NCI-H2029 (cell line): Measurements from ENCODE around the gene CRTC2.
"Not testable (repeated sequence)": the region's sequence is repeated elsewhere in the genome, so short reads cannot be mapped to it uniquely, and the experiment has no call there.

Experiments used
- DNase-seq: peaks from one replicate; lab custom pipeline; 2025; lab: John Stamatoyannopoulos, UW

The CRTC2 gene

DNA sequence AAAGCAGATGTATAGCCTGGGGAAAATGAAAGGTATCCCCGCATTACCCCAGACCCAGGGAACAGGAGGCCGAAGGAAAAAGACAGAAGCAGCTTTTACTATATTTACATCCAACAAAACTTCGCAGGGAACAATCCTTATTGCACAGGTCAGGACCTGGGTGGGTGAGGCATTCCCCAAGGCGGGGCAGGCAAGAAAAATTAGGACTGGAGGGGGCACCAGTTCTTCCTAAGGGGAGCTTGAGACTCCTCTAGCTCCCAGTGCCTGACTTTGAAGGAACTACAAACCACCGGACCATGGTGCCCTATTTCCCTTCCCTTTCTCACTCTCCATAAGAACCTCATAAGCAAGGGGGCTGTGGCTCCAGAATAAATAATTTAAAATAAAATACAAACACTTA, 29.0 kb downstream of the CRTC2 start:
- DNase-seq, result no peak

DNA sequence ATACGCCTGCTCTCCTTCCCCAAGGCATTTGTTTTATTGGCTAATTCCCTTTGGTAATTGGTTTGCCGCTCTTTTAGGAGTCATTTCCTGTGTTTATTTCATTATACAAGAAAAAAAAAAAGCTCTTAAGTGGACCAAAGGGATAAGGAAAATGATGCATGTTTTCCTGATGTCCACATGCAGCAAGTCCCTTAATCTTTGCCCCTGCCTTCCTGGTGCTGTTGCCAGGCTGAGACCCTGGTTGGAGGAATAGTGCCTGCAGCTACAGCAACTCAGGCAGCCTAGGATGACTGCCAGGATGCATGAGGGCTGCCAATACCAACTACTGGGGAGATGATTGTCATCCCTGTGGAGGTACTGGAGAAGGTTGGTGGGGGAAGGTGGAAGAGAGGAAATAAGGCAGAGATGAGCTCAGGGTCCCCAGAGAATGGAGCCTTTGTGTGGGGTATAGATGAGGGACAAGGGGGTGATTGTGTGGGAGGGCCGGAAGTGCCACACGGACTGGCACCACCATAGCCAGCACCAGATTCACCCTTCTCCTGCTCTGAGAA, 29.5 kb downstream of the CRTC2 start:
- no peak for DNase-seq

DNA sequence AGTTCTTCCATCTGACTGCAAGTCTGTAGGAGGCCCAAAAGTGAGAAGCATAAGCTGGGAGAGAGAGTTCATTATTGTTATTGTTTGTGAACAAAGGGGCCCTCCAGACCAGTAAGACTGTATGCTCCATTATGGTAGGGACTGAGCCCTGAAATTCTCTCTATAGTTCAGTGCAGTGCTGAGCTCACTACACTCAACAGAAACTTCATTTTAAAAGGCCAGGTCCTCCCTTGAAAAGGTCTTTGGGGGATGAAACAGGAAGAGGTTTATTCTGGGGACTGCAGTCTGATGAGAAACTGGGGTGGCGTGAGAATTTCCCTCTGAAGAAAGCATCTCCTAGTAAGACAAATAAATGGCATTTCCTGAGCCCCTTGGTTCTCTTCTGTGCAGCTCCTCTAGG, 30.2 kb downstream of the CRTC2 start:
- DNase-seq, result no peak

DNA sequence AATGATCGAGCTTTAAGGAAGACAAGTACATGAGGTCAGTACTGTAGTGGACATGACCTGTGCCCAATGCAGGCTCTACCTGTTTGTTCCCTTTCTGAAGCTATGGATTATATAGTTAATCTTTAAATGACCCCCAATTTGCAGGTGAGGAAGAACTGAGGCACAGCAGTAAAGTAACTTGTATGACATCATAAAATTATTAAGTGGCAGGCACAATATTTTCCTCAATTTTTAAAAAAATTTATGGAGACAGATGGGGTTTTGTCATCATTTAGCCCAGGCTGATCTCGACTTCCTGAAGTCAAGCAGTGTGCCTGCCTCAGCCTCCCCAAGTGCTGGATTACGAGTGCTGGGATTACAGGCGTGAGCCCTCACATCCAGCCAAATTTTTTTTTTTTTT, 32.0 kb downstream of the CRTC2 start:
- no peak for DNase-seq

DNA sequence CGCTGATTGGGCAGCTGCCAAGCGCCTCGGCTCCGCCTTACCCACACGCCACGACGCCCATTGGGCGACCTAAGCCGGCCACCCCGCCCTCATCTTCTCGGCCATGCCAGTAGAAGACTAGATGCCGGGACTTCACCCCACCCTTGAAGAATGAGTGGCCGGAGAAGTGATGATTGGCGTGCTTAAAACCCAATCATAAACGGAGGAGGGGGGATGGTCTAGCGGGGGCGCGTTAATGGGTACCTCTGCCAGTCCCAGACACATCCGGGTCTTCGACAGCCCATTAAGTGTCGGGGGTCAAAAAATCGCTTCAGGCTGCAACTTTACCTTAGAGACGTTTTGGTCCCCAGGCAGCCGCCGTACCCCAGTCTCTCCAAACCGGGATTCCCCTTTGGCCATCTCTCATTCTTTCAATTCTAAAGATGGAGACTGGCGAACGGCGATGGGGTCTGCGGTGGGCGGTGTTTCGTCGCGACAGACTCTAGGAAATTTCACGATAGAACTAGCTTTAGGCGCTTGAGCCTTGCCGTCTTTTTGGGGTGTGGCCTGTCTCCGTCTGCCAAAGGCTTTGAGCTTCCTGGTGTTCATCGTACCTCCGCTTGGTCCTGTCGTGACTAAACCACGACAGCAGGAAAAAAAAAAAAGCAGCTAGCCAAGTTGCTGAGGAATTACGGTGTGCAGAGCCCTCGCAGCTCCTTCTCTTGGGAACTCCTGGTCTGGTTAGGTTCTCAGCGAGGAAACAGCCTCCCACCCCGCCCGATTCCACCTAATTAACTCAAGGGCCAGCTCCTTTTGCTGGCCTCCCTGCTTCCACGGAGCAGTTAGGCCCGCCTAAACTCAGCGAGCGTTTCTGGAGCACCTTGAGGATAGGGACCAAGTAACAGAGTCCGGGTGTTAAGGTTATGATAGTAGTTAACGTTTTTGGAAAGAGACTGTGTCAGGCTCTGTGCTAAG, 35.2 kb downstream of the CRTC2 start, which contains the start of gene GATAD2B:
GATAD2B (minus strand) TSS at position 1 of the 954 bp plus-strand sequence. CDS start 94,625 bp downstream, outside the sequence.
- peak; percentile 99 for DNase-seq

DNA sequence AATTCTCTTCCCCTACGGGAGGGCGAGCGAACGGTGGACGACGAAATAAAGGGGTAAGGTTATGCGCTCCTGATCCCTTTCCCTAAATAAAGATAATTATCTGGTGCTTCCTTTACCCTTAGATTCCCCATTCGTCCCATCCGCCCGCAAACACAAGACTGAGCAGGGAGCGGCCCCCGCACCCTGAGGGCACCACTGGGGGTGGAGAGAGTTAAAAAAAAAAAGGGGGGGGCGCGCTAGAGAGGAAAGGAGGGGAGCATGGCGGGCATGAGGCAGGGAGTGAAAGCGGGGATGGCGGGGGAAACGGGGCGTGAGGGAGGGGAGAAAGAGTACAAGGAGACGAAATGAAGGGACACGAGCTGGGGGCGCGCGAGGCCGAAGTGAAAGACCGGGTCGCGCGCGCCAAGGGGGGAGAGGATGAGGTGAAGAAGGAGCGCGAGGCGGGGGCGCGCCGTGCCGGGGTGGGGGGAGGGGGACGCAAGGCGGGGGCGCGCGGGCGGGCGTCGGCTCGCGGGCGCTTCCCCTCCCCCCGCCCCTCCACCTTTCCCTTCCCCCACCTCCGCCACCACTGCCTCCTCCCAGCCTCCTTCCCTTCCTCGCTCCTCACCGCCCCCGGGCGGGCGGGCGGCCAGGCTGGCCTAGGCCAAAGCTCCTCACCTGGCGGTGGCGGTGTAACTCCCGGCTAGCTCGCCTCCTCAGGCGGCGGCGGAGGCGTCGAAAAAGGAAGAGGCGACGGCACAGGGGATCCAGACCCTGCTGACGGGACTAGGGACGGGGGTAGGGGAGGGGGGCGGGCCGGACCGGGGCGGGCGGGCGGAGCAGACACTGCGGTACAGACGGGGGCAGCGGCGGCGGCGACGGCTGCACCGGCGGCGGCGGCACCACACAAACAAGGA, 36.1 kb downstream of the CRTC2 start:
- DNase-seq, result peak; percentile 71

DNA sequence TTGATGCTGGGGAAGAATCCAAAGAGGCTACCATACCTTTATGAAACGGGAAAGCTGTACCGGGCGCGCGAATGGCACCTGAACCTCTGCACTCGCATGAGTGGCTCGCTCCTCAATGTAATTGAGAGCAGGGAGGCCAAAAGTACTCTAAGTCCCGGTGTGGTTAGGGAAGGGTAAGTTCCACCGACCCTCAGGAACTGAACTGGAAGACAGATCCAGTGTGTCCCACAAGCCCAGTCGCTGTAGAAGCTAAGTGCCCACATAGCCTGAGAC, 36.7 kb downstream of the CRTC2 start:
- no peak for DNase-seq

DNA sequence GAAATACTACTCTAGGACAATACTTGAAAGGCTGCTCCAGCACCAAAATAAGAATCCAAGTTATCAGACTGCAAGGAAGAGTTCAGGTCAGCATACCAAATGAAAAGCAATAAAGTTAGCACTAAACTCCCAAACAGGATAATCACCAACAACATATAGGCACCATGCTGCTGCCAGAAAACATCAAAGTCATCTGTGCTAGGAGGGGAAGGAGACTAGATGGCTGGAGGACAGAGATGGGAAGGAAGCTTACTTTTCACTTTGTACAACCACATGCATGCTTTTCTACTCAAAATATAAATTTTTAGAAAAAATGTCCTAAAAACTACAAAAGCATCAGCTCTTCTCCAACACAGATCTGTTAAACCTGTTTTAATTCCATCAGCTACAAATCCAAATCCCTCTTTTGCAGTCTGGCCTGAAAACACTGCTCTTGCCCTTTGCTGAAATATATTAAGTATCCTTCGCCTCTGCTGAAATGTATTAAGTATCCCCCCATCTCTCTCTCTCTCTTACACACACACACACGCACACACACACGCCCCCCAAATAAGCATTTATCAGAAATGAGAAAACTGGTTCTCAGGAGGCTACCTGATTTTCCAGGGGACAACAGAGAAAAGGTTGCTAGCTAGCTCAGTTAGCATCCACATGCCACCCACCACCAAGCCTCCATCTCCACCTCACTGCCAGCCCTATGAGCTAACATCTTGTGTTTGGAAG, 37.2 kb downstream of the CRTC2 start:
- DNase-seq, result no peak

DNA sequence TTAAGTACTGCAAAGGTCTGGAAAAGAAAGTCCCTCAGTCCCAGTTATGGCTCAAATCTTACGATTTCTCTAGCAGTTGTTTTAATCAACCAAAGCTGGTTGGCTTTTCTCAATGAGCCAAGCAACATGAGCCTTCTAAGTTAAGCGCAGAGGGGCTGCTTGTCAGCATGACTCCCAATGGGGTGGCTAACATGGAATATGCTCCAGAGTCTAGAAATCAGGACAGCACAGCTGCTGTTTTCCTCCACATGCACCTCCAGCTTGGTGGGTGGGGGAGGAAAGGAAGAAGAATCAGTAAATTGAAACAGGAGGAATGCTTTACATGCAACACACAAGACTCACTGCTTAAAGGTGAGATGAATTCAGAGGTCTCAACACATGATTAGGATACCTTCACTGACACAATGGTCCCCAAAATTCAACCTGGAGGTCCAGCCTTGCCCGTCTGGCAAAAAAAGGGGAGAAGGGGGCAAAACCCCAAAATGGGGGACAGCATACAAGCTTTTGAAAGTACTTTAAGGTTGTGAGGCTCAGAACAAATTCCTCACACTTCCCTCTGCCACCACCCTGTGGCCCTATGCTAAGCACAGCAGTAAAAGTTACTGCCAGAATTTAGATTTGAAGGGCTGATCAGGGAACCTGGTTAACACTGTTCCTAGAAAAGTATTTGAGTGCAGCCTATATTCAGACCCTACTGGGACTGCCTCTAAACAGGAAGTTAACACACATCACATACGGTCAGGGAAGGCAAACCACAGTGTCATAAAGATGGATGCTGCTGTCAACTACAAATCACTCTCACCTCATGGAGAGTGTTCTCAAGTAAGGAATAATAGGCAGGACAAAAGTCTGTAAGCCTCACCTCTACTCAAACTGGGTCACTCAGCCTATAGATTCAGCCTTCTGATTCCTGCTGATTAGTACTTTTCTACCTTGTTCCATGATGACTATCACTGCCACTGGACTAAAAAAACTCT, 38.2 kb downstream of the CRTC2 start:
- no peak for DNase-seq

DNA sequence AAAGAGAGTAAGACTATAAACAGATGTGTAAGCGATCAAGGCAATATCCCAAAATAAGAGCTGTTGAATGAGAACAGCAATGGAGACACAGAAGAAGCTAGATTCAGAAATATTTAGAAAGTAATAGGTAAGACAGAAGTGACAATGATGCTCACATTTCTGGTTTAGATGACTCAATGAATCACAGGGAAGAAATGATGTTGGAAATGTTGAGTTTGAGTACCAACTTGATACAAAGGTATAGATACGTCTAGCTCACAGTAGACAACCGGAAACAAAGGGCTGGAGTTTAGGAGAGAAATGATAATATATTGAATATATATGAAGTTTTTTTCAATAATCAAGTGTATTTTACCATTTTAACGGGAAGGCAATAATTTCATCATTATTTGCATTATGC, 42.1 kb downstream of the CRTC2 start:
- no peak for DNase-seq

DNA sequence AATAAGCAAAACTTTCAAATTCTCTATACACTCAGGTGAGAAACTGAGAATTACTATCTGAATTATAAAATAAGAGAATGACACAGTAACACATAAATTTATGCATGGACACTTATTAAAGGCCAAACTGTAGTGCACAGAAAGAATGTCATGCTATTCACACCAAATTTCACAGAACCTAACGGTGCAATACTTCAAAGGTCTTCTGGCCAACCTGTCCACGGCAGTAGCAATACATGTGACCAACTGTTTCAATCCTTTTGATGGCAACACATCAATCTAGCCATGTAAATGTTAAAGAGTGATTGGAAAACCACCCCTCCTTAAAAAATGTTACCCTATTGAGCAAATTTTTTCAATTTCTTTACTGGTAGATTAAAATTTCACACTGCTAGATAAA, 46.1 kb downstream of the CRTC2 start:
- no peak for DNase-seq

DNA sequence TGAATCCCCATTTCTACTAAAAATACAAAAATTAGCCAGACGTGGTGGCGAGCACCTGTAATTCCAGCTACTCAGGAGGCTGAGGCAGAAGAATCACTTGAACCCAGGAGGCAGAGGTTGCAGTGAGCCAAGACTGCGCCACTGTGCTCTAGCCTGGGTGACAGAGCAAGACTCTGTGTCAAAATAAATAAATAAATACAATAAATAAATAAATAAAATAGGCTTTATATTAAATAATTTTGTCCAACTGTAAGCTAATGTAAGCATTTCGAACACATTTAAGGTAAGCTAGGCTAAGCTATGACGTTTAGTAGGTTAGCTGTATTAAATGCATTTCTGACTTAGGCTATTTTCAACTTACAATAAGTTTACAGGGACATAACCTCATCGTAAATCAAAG, 47.9 kb downstream of the CRTC2 start:
- DNase-seq, result not testable (repeated sequence)

DNA sequence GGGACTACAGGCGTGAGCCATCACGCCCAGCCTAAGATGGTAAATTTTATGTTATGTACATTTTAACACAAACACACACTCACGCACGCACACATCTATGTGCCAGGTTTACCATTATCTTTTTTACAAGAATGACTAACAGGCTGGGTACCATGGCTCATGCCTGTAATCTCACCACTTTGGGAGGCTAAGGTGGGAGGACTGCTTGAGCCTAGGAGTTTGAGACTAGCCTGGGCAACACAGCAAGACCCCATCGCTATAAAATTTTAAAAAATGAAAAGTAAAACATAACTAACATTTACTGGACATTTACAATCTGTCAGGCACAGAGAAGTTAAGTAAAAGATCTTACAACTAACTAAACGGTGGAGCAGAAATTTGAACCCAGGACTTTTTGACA, 50.3 kb downstream of the CRTC2 start:
- DNase-seq, result no peak

DNA sequence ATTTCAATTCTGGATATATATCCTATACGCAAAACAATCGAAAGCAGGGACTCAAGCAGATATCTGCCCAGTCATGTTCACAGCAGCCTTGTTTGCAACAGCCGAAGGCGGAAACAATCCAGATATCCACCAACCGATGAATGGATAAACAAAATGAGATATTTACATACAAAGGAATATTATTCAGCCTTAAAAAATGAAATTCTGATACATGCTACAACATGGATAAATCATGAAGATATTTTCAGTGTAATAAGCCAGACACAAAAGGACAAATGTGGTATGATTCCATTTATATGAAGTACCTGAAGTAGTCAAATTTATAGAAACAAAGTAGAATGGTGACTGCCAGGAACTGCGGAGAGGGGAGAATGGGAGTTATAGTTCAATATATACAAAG, 51.3 kb downstream of the CRTC2 start:
- no peak for DNase-seq

DNA sequence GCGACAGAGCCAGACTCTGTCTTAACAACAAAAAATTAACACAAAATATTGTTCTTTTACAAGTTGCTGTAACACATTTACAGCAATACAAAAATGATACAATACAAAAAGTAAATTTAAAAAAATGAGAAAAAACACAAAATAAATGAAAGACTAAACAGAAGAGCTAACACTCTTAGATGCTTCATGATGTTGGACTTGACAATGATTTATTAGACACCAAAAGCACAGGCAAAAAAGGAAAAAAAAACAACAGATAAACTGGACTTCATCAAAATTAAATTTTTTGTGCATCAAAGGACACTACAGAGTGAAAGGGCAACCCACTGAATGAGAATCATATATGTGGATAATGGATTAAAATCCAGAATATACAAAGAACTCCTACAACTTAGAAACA, 52.0 kb downstream of the CRTC2 start:
- DNase-seq, result no peak

DNA sequence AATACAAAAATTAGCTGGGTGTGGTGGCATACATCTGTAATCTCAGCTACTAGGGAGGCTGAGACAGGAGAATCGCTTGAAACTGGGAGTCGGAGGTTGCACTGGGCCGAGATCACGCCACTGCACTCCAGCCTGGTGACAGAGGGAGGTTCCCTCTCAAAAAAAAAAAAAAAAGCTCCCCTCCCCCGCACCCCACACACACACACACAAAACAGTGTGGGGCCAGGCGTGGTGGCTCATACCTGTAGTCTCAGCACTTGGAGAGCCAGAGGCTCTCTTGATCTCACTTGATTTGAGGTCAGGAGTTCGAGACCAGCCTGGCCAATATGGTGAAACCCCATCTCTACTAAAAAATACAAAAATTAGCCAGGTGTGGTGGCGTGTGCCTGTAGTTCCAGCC, 52.5 kb downstream of the CRTC2 start:
- DNase-seq, result not testable (repeated sequence)

DNA sequence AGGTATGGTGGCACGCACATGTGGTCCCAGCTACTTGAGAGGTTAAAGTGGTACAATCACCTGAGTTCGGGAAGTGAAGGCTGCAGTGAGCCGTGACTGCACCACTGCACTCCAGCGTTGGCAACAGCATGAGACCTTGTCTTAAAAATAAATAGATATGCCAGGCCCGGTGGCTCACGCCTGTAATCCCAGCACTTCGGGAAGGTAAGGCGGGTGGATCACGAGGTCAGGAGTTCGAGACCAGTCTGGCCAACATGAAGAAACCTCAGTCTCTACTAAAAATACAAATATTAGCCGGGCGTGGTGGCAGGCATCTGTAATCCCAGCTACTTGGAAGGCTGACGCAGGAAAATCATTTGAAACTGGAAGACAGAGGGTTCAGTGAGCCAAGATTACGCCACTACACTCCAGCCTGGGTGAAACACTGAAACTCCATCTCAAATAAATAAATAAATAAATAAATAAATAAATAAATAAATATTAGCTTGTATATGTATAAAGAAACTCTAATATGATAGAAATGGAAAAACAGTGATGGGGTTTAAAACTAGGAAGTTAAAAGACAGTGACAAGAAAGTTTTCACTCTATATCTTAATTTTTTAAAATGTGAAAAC, 54.5 kb downstream of the CRTC2 start:
- DNase-seq, result no peak

DNA sequence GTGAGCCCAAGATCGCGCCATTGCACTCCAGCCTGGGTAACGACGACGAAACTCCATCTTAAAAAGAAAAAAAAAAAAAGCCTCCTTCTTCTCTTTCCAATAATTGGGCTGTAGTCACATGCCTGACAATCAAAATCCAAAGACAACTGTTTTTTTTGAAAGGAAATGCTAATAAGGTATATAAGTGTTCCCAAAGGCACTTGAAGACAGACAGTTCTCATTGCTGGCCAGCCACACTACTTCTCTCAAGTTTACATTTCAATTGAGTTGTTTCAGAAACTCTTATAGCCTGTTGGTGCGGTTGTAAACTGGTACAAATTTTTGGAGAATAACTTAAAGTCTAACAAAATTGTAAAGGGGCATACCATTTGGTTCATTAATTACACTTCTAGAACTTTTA, 58.9 kb downstream of the CRTC2 start:
- DNase-seq, result no peak
